T-helper 2 cell treated with Interferon-gamma antibody and Interleukin-4, amounts not matched to agents 5 μg/mL and 100 μg/mL, for 36 hours (primary cell): ENCODE results near the gene PTGR2.
"Not testable (repeated sequence)": the region's sequence is repeated elsewhere in the genome, so short reads cannot be mapped to it uniquely, and the experiment has no call there.

Experiments used
- DNase-seq: peaks from one replicate; pipeline ENCODE4 v3.0.0; 2021; ENCODE audit warnings: low spot score
- H3K27ac Mint-ChIP-seq: one replicate; pipeline ENCODE4 v1.8.0; 2021; ENCODE audit warnings: mild to moderate bottlenecking, mixed read lengths
- H3K27me3 Mint-ChIP-seq: one replicate; pipeline ENCODE4 v1.8.0; 2021; ENCODE audit warnings: low read depth, mixed read lengths
- H3K36me3 Mint-ChIP-seq: one replicate; pipeline ENCODE4 v1.8.0; 2021; ENCODE audit warnings: low read depth, mixed read lengths
- H3K4me1 Mint-ChIP-seq: one replicate; pipeline ENCODE4 v1.8.0; 2021; ENCODE audit warnings: low read depth, mixed read lengths
- H3K4me3 Mint-ChIP-seq: one replicate; pipeline ENCODE4 v1.8.0; 2022; ENCODE audit warnings: mild to moderate bottlenecking, moderate library complexity, mixed read lengths
- H3K9me3 Mint-ChIP-seq: one replicate; pipeline ENCODE4 v1.8.0; 2021; ENCODE audit warnings: mixed read lengths

The PTGR2 gene

DNA sequence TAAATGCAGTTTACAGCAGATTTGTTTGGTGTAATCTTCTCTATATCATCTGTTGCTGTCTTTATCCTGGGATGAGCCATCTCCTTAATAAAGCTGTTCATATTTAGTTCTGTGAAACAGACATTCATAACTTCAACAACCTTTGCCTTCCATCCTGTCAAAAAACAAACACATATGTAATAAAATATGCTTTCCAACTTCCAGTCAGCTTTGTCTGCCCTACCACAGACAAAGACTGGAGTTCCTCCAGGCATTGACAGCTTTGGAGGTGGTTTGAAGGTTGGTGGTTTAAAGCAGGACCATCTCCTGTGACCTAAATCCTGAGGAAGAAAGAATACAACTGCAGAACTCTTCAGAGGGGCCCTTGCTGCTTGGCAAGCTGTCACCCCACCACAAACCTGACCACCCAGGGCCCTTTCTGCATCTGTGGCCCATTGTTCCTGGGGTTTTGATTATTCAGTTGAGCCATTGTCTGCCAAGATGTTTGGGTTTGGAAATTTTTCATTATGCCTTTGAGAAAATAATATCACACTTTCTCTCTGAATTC, 28.2 kb upstream of the PTGR2 start:
- Mint-ChIP-seq H3K36me3 (no peaks in the 10 kb centered on the region), H3K27ac (no peak overlapping the region), H3K4me3 (no peak overlapping the region)

DNA sequence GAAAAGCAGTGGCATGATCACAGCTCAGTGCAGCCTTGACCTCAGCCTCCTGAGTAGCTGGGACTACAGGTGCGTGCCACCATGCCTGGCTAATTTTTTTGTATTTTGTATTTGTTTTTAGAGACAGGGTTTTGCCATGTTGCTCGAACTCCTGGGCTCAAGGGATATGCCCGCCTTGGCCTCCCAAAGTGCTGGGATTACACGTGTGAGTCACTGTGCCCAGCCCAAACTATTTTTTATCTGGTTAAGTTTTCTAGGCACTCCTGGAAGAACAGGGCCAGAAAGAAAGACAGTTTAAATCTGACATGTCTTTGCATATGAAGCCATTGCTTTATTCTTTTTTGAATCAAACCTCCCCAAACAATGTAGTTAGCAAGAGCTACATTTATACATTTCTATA, 27.5 kb upstream of the PTGR2 start:
- Mint-ChIP-seq H3K27ac (no peak overlapping the region), H3K9me3 (no peaks in the 10 kb centered on the region), H3K4me3 (no peak overlapping the region), H3K4me1 (peaks cover 6% of the 10 kb centered on the region), H3K27me3 (peaks cover 2% of the 10 kb centered on the region), H3K36me3 (no peaks in the 10 kb centered on the region)
- DNase-seq = no peak

More for the DNA sequence above, 28.2 kb upstream of the PTGR2 start:
- Mint-ChIP-seq H3K4me1 (peaks cover 5% of the 10 kb centered on the region), H3K27me3 (peaks cover 2% of the 10 kb centered on the region), H3K9me3 (no peaks in the 10 kb centered on the region)
- no peak for DNase-seq

DNA sequence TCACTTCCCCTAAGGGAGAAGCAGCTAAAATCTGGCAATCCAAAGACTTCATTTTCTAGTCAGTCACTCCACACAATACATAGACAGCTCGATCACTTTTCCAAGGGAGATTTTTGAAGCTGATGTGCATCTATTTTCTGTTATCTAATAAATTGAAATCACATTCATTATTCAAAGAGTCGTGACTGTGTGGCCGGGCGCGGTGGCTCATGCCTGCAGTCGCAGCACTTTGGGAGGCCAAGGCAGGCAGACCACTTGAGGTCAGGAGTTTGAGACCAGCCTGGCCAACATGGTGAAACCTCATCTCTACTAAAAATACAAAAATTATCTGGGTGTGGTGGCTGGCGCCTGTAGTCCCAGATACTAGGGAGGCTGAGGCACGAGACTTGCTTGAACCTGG, 27.1 kb upstream of the PTGR2 start:
- H3K9me3 Mint-ChIP-seq = no peaks in the 10 kb centered on the region
- no peak overlapping the region for H3K4me3 Mint-ChIP-seq
- H3K4me1 Mint-ChIP-seq = peaks cover 9% of the 10 kb centered on the region
- H3K27ac Mint-ChIP-seq = no peak overlapping the region
- DNase-seq = no peak
- H3K27me3 Mint-ChIP-seq = peaks cover 2% of the 10 kb centered on the region
- H3K36me3 Mint-ChIP-seq = no peaks in the 10 kb centered on the region

DNA sequence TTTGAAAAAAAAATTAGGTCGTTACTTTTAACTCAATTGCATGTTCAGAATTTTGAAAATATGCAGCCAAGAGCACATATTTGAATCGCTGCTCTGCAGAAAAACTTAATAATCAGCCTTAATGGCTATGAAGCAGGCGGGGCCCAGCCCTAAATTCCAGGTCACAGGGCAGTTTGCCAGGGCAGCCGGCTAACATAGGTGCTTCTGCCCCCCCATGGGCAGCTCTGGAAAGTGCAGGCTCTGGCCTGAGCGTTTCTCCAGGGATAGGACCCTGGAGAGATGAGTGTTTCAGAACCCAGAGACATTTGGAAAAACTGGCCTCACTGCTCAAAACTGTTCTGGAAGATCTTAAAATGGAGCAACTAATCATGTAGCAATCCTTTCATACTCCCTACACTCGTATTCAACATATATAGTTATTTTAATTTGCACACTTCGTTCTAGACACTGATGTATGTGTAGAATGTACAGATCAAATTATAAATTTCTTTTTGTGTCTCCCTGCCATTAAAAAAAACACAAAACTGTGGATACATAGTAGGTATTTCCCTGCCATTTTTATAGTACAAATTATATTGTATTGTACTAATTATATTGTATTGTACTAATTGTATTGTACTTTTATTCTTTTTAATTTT, 26.0 kb upstream of the PTGR2 start:
- Mint-ChIP-seq H3K27me3 (peaks cover 2% of the 10 kb centered on the region), H3K4me3 (no peak overlapping the region), H3K9me3 (no peaks in the 10 kb centered on the region), H3K36me3 (no peaks in the 10 kb centered on the region), H3K27ac (peak overlapping the region; percentile 28), H3K4me1 (peaks cover 15% of the 10 kb centered on the region)
- DNase-seq = peak; percentile 60

DNA sequence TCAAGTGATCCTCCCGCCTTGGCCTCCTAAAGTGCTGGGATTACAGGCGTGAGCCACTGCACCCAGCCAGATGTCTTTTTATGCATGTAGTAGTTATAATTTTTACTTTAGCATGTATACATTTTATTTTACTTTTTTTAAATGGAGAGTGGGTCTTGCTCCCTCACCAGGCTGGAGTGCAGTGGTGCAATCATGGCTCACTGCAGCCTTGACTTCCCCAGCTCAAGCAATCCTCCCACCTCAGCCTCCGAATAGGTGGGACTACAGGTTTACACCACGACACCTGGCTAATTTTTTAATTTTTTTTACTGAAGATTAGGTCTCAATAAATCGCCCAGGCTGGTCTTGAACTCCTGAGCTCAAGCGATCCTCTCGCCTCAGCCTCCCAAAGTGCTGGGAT, 24.4 kb upstream of the PTGR2 start:
- H3K27me3 Mint-ChIP-seq, H3K4me3 Mint-ChIP-seq, H3K9me3 Mint-ChIP-seq, H3K36me3 Mint-ChIP-seq, H3K27ac Mint-ChIP-seq, DNase-seq: not testable (repeated sequence)
- H3K4me1 Mint-ChIP-seq = peaks cover 15% of the 10 kb centered on the region

DNA sequence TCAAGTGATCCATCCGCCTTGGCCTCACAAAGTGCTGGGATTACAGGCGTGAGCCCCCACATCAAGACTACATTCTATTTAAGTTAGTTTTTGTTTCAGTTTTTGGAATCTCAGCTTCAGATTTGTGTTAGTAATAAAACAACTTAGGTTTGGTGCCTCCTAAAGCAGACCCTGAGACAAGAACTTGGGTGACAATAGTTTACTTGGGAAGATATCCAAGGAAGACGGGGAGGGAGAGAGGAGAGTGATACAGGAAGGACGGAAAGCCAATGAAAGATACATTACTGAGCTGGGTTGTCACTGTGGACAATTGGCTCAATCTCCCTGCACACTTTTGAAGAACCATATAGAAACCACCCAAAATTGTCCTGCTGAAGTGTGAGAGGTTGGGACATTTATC, 22.6 kb upstream of the PTGR2 start:
- H3K4me1 Mint-ChIP-seq = peaks cover 15% of the 10 kb centered on the region
- H3K27me3 Mint-ChIP-seq = no peaks in the 10 kb centered on the region
- H3K4me3 Mint-ChIP-seq = no peak overlapping the region
- no peaks in the 10 kb centered on the region for H3K9me3 Mint-ChIP-seq
- H3K36me3 Mint-ChIP-seq = no peaks in the 10 kb centered on the region
- no peak overlapping the region for H3K27ac Mint-ChIP-seq
- no peak for DNase-seq

DNA sequence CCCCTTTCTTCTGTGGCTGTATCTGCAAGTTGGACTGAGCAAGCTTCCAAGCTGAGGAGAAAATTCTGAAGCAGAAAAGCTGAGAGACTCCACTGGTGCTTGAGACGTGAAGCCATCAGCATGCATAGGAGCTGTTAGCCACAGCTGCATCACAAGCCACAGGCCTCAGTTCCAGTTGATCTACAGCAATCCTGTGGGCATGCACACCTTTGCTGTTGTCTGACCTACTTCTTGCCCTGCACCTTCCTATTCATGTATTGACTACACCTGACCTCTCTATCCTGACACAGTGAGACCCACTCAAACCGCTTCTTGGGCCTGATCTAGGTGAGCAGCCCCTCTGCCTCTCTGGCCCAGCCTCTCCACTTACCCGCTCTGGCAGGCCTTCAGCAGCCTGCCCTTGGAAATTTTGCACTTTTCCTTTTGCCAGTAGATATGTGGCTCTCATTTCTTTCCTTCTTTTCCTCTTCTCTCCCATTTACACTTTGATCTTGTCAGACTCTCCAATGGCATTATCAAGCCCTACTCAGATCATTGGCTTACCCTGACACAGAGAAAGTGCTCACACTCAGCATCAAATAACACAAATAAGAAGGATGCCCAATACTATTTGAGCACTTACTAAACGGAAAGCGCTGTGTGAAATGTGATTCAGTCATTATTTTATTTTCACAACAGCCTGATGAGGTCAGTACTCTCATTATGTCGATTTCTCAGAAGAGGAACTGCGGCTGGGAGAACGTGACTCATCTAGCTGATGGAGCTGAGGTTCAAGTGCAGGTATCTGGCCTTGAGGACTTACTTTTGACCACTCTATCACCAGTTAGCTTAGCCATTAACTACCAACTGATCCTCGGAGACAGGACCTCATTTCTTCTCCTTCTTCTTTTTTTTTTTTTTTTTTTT, 21.9 kb upstream of the PTGR2 start:
- peak; percentile 54 for DNase-seq
- no peaks in the 10 kb centered on the region for H3K9me3 Mint-ChIP-seq
- H3K27me3 Mint-ChIP-seq = no peaks in the 10 kb centered on the region
- H3K36me3 Mint-ChIP-seq = no peaks in the 10 kb centered on the region
- H3K4me3 Mint-ChIP-seq = peak overlapping the region; percentile 38
- peaks cover 13% of the 10 kb centered on the region for H3K4me1 Mint-ChIP-seq
- H3K27ac Mint-ChIP-seq = peak overlapping the region; percentile 77

DNA sequence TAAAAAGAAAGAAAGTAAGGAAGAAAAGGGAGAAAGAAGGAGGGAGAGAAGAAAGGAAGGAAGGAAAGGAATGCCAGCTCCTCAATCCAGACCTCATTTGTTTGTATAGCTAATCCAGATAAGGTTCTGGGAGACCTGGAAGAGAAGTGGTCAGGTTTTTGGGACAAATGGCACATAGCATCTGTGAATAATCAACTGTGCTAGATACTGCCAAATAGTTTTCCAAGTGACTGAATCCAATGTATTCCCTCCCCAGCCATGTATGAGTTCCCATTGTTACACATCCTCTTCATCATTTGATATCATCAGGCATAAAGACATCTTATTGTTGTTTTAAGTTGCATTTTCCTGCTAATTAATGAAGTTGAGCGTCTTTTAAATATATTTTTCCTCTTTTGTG, 18.6 kb upstream of the PTGR2 start:
- Mint-ChIP-seq H3K4me3 (no peak overlapping the region), H3K27ac (no peak overlapping the region), H3K36me3 (no peaks in the 10 kb centered on the region), H3K27me3 (no peaks in the 10 kb centered on the region), H3K9me3 (no peaks in the 10 kb centered on the region), H3K4me1 (peaks cover 10% of the 10 kb centered on the region)
- DNase-seq = no peak

DNA sequence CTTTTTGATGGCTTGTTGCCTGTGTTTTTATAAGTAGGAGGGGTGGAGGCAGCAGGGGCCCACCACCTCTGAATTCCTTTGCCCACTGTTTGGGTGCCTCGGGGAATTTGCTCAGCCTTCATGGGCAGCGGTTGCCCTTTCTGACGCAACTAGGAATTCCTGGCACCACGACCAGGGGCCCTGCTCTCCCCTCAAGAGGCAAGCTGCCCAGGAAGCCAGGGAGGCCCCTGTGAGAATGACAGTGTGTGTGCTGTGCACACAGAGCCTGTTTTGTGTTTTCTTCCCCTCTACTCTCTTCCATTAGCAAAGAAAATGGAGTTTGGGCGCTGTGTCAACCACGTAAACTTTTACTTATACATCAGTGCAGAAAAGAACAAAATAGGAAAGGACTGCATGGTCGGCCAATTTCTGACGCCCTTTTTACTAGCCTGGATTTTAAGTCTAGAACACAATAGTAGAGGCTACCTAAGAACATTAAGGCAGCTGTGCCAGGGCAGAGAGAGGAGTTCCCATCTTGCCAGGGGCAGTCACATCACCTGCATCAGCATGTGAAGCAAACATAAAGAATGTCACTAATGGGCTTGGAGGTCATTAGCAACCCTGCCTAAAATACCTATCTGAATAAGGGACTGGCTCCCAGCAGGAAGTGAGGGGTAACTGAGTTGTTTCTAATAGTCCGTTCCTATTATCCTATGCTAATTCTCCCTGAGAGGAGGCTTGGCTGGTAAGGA, 17.9 kb upstream of the PTGR2 start:
- Mint-ChIP-seq H3K27me3 (no peaks in the 10 kb centered on the region), H3K36me3 (no peaks in the 10 kb centered on the region), H3K9me3 (no peaks in the 10 kb centered on the region), H3K4me1 (peaks cover 10% of the 10 kb centered on the region), H3K27ac (no peak overlapping the region), H3K4me3 (no peak overlapping the region)
- DNase-seq = no peak

DNA sequence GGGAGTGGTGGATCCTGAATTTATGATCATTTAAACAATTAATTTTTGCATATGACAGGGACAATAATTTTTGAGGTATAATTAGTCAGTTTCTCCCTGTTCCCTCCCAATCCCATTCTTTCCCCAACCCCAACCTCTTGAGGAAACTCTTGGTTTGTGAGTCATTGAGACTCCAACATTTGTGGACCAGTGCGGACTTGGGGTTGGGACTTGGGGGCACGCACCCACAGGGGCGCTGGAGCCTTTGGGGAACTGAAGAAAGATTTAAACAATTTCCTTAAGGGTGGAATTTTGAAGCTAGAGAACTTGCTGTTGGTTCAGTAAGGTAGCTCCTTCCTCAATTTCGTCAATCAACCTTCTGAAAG, 17.4 kb upstream of the PTGR2 start:
- no peak for DNase-seq
- H3K4me1 Mint-ChIP-seq = peaks cover 8% of the 10 kb centered on the region
- H3K27ac Mint-ChIP-seq = no peak overlapping the region
- no peaks in the 10 kb centered on the region for H3K36me3 Mint-ChIP-seq
- H3K27me3 Mint-ChIP-seq = no peaks in the 10 kb centered on the region
- H3K9me3 Mint-ChIP-seq = no peaks in the 10 kb centered on the region
- H3K4me3 Mint-ChIP-seq = no peak overlapping the region

DNA sequence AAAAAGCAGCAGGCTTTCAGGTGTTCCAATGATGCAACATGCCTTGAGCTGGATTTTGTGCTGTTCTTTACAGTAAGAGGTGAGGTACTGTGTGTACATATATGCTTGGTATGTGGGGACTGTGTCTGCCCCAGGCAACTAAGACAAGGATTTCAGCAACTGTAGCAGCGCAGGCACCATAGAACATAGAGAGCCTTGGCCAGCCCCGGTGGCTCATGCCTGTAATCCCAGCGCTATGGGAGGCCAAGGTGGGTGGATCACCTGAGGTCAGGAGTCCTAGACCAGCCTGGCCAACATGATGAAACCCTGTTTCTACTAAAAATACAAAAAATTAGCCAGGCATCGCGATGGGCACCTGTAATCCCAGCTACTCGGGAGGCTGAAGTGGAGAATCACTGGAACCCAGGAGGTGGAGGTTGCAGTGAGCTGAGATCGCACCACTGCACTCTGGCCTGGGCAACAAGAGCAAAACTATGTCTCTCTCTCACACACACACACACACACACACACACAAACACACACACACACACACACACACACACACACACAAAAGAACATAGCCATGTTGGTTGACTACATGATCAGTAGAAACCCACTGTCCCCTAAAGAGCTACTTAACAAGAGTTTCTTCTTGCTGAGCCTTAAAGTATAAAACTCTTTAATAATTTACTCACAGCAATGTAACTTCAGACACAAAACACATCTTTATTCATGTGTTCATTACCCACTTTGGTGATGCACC, 13.2 kb upstream of the PTGR2 start:
- not testable (repeated sequence) for H3K4me3 Mint-ChIP-seq, H3K36me3 Mint-ChIP-seq, H3K4me1 Mint-ChIP-seq, H3K27me3 Mint-ChIP-seq, H3K9me3 Mint-ChIP-seq, H3K27ac Mint-ChIP-seq, DNase-seq

DNA sequence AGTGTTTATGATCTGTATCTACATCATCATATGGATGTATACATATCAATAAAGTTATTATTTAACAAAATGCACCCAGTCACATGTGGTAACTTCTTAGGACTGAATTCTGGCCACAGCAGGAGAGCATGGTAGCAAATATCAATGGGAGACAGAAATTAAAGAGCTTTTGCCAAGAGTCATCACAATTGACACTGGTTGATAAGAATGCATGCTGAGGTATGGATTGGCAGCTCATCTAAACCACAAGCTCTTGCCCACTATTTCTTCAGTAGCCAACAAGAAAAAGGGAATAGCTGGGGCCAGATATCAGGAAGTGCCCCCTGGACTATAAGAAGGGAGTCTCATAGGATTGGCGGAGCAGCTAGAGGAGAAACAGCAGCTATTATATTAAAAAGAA, 9.4 kb upstream of the PTGR2 start:
- Mint-ChIP-seq H3K36me3 (no peaks in the 10 kb centered on the region), H3K27ac (no peak overlapping the region), H3K9me3 (no peaks in the 10 kb centered on the region), H3K4me3 (no peak overlapping the region), H3K27me3 (peaks cover 8% of the 10 kb centered on the region), H3K4me1 (no peaks in the 10 kb centered on the region)
- DNase-seq = no peak

DNA sequence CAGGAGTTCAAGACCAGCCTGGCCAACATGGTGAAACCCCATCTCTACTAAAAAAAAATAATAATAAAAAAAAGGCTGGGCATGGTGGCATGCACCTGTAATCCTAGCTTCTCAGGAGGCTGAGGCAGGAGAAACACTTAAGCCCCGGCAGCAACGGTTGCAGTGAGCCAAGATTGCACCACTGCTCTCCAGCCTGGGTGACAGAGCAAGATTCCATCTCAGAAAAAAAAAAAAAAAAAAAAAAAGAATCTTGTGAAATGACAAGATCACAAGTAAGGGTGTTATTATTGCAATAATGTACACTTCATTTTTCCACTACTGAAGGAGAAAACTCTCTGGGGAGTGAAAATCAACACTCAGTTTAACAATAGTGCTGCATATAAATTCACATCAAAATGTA, 8.8 kb upstream of the PTGR2 start:
- Mint-ChIP-seq H3K27ac (no peak overlapping the region), H3K9me3 (no peaks in the 10 kb centered on the region), H3K4me3 (no peak overlapping the region), H3K4me1 (no peaks in the 10 kb centered on the region), H3K36me3 (no peaks in the 10 kb centered on the region), H3K27me3 (peaks cover 8% of the 10 kb centered on the region)
- no peak for DNase-seq
